ENCODE measurements around the gene S100A7A. TPM values are rescaled to one million over a fixed set of nuclear protein-coding genes. Genes with fewer than 3 reads are reported as not detected.

The S100A7A gene
- total and polyA plus RNA-seq, 2 of the 8 experiments (the other 6 are each of a cell fraction or from before 2014, with no cell fraction given): not detected

- no peak overlapping the region for H4K5ac ChIP-seq (ENCODE audit: insufficient read length, low read depth, low read length)
- peak in 1 of 2 experiments; percentile 35 for DNase-seq (ENCODE audit: low read depth in 1 of 2, low spot score in 2 of 2)
- H3K23ac ChIP-seq (ENCODE audit: insufficient read length): no peak overlapping the region
- no peak overlapping the region for H3K4me3 ChIP-seq (ENCODE audit: extremely low read depth in 1 of 4, insufficient read depth in 2 of 4, low read depth in 3 of 4, low read length in 4 of 4)
- ChIA-PET CTCF (ENCODE audit: partially characterized antibody) (interaction anchor here (0.7 to 6.4 kb wide), 21 partner anchors 8 to 229 kb away, joined by 3 to 63 read pairs (median 4); partner anchors contain the start of genes PGLYRP4, S100A1, S100A7A and S100A8), POLR2A (ENCODE audit: partially characterized antibody) (no interaction called here)
- H3K36me3 ChIP-seq (ENCODE audit: control insufficient read depth in 2 of 4, insufficient read depth in 4 of 4, low read length in 3 of 4): no peaks in the 10 kb centered on the region
- no peak overlapping the region for H2AFZ ChIP-seq (ENCODE audit: low read length)
- no peak overlapping the region for H3K14ac ChIP-seq (ENCODE audit: insufficient read length)
- no peak overlapping the region for H2BK20ac ChIP-seq (ENCODE audit: low read length)
- no peak overlapping the region for H4K8ac ChIP-seq (ENCODE audit: extremely low read depth, insufficient read depth, low read length)
- H3K79me2 ChIP-seq (ENCODE audit: control insufficient read depth in 1 of 2, insufficient read depth in 2 of 2, low read length in 2 of 2): no peaks in the 10 kb centered on the region
- no peak overlapping the region for H4K91ac ChIP-seq (replicated peaks; ENCODE audit: insufficient read length, low read length)
- H3K4ac ChIP-seq (replicated peaks; ENCODE audit: insufficient read length, low read depth, low read length): no peak overlapping the region
- no peaks in the 10 kb centered on the region for H4K20me1 ChIP-seq (replicated peaks in 1 of 2; ENCODE audit: control insufficient read depth in 1 of 2, insufficient read depth in 2 of 2, low read length in 2 of 2)
- peaks cover 0 to 9% (median 7%) of the 10 kb centered on the region in 4 experiments; a peak in 6 of 7 replicates for H3K27me3 ChIP-seq (replicated peaks in 1 of 4; ENCODE audit: control insufficient read depth in 3 of 4, extremely low read depth in 1 of 4, insufficient read depth in 3 of 4, low read length in 3 of 4)
- WGBS, 2 experiments (ENCODE audit: extremely low coverage in 1 of 2, insufficient coverage in 1 of 2, insufficient read length in 1 of 2, insufficient replicate concordance in 2 of 2, low coverage in 1 of 2, low lambda C conversion rate in 2 of 2, missing lambda C conversion rate in 1 of 2): 93% methylated on average over 7 of the region's 7 CpGs; no CpG with 5 or more reads in 1 of the 2 experiments
- H3K23me2 ChIP-seq (ENCODE audit: low read depth, low read length): no peaks in the 10 kb centered on the region
- no peaks in the 10 kb centered on the region for H3K79me1 ChIP-seq (ENCODE audit: low read depth, low read length)
- no peak overlapping the region for H3K56ac ChIP-seq (replicated peaks; ENCODE audit: insufficient read length, low read depth, low read length)
- H2AK5ac ChIP-seq (ENCODE audit: low read depth, low read length): no peak overlapping the region
- no peak overlapping the region for H3K27ac ChIP-seq (ENCODE audit: low read depth, low read length)
- FAIRE-seq: no peak
- H3K9ac ChIP-seq (replicated peaks in 1 of 4; ENCODE audit: extremely low read depth in 1 of 4, low read depth in 3 of 4, low read length in 3 of 4): no peak overlapping the region
- no peak overlapping the region for H2BK5ac ChIP-seq (ENCODE audit: low read depth, low read length)
- no peak overlapping the region for H2BK15ac ChIP-seq (ENCODE audit: low read length)
- no peak overlapping the region for H3K4me2 ChIP-seq (ENCODE audit: insufficient read depth in 1 of 2, low read depth in 2 of 2, low read length in 2 of 2)
- H3K4me1 ChIP-seq (replicated peaks in 1 of 4; ENCODE audit: control insufficient read depth in 3 of 4, insufficient read depth in 4 of 4, low read length in 3 of 4): no peaks in the 10 kb centered on the region; a peak in 1 of 7 replicates
- H3K18ac ChIP-seq (ENCODE audit: extremely low read depth, low read length): no peak overlapping the region
- 0 out of 2 replicates have a peak overlapping the region, but pooled peaks have one; percentile 33 for H2BK12ac ChIP-seq (ENCODE audit: low read depth, low read length)
- H3K9me3 ChIP-seq (ENCODE audit: insufficient read depth in 2 of 2, low read depth in 1 of 2, low read length in 1 of 2): 0 out of 4 replicates have a peak, but pooled peaks cover 0 to 2% of the 10 kb centered on the region in 2 experiments
- H2BK120ac ChIP-seq (replicated peaks; ENCODE audit: low read depth, low read length): no peak overlapping the region
- TF ChIP-seq RBBP5 (IDR thresholded peaks at IDR 0.05; ENCODE audit: borderline replicate concordance, low read depth, low read length) (no peak), TAF7 (optimal IDR thresholded peaks at IDR 0.05; ENCODE audit: borderline replicate concordance, low read depth, low read length) (no peak), EGR1 (IDR thresholded peaks at IDR 0.05; ENCODE audit: borderline replicate concordance, low read depth, low read length) (no peak), CBX5 (IDR thresholded peaks at IDR 0.05; ENCODE audit: low read depth, low read length) (no peak), NANOG (IDR thresholded peaks at IDR 0.05; ENCODE audit: insufficient read depth, low read depth, low read length, poor library complexity, severe bottlenecking) (no peak), HDAC6 (IDR thresholded peaks at IDR 0.05; ENCODE audit: low read depth, low read length) (no peak), POU5F1 (IDR thresholded peaks at IDR 0.05; ENCODE audit: low read depth, low read length) (no peak), SIN3A (conservative IDR thresholded peaks at IDR 0.05 in 1 of 2, IDR thresholded peaks at IDR 0.05 in 1 of 2; ENCODE audit: low read depth in 1 of 2, low read length in 2 of 2) (no peak), EZH2 (IDR thresholded peaks at IDR 0.05; ENCODE audit: low read depth, low read length, severe bottlenecking) (no peak)
Measured at GRCh38 chr1:153399401-153400055, 16.8 kb upstream of the S100A7A start.
